ENCODE results near the gene MPL.

GRCh38 chr1:43366601-43367025 lies 29.0 kb downstream of the MPL start:
- TF ChIP-seq POLR2A (IDR thresholded peaks at IDR 0.05; ENCODE audit: low read depth, low read length) = 0 out of 2 replicates have a peak, but pooled peaks have one; percentile 15
- TF ChIP-seq TAF1 (IDR thresholded peaks at IDR 0.05; ENCODE audit: borderline replicate concordance, low read depth, low read length) = no peak
